ENCODE results near the gene HIP1.

Gene HIP1

GRCh38 chr7:75734586-75735458 lies 3.9 kb downstream of the HIP1 start:
- no peaks in the 10 kb centered on the region for H3K9me2 ChIP-seq (replicated peaks; ENCODE audit: control insufficient read depth, low read length)
- H3K4me2 ChIP-seq (ENCODE audit: low read length), result no peak overlapping the region
- no peaks in the 10 kb centered on the region for H3K79me2 ChIP-seq (ENCODE audit: control insufficient read depth, low read length)
- H3F3A ChIP-seq (ENCODE audit: control insufficient read depth, insufficient read depth), result peaks cover 2% of the 10 kb centered on the region
- no peak overlapping the region for H3K4me3 ChIP-seq (ENCODE audit: low read length)
- peaks cover 38% of the 10 kb centered on the region for H3K4me1 ChIP-seq (ENCODE audit: control insufficient read depth, low read length)
- H3K9me3 ChIP-seq (ENCODE audit: control insufficient read depth, insufficient read depth, low read length), result no peaks in the 10 kb centered on the region
- TF ChIP-seq CTCF (IDR thresholded peaks at IDR 0.05; ENCODE audit: low read depth, low read length, poor library complexity, severe bottlenecking) (no peak), EZH2phosphoT487 (IDR thresholded peaks at IDR 0.05; ENCODE audit: borderline replicate concordance, low read length) (no peak)
- no peaks in the 10 kb centered on the region for H4K20me1 ChIP-seq (ENCODE audit: control insufficient read depth, insufficient read depth, low read depth, low read length)
- no peak overlapping the region for H3K27ac ChIP-seq (ENCODE audit: low read depth, low read length)
- H3K36me3 ChIP-seq (ENCODE audit: control insufficient read depth, low read length), result no peaks in the 10 kb centered on the region
- peaks cover 8% of the 10 kb centered on the region for H3K27me3 ChIP-seq (ENCODE audit: control insufficient read depth, low read length)

- Histone ChIP-seq H3K36me3 (ENCODE audit: control insufficient read depth, low read length) (no peaks in the 10 kb centered on the region), H3K4me1 (ENCODE audit: control insufficient read depth, low read length) (peaks cover 33% of the 10 kb centered on the region), H4K20me1 (ENCODE audit: control insufficient read depth, insufficient read depth, low read depth, low read length) (no peaks in the 10 kb centered on the region), H3K9me3 (ENCODE audit: control insufficient read depth, insufficient read depth, low read length) (no peaks in the 10 kb centered on the region), H3K27ac (ENCODE audit: low read depth, low read length) (no peak overlapping the region), H3K4me2 (ENCODE audit: low read length) (peak overlapping the region; percentile 32), H3F3A (ENCODE audit: control insufficient read depth, insufficient read depth) (no peaks in the 10 kb centered on the region), H3K9me2 (replicated peaks; ENCODE audit: control insufficient read depth, low read length) (no peaks in the 10 kb centered on the region), H3K27me3 (ENCODE audit: control insufficient read depth, low read length) (peaks cover 5% of the 10 kb centered on the region), H3K4me3 (ENCODE audit: low read length) (no peak overlapping the region), H3K79me2 (ENCODE audit: control insufficient read depth, low read length) (no peaks in the 10 kb centered on the region)
- TF ChIP-seq EZH2phosphoT487 (IDR thresholded peaks at IDR 0.05; ENCODE audit: borderline replicate concordance, low read length), result no peak
- TF ChIP-seq CTCF (IDR thresholded peaks at IDR 0.05; ENCODE audit: low read depth, low read length, poor library complexity, severe bottlenecking), result no peak
Observed at GRCh38 chr7:75732764-75733630, 5.7 kb downstream of the HIP1 start.

- Histone ChIP-seq H3K9me2 (replicated peaks; ENCODE audit: control insufficient read depth, low read length) (no peaks in the 10 kb centered on the region), H3K79me2 (ENCODE audit: control insufficient read depth, low read length) (no peaks in the 10 kb centered on the region), H3K36me3 (ENCODE audit: control insufficient read depth, low read length) (no peaks in the 10 kb centered on the region), H3K9me3 (ENCODE audit: control insufficient read depth, insufficient read depth, low read length) (no peaks in the 10 kb centered on the region), H3F3A (ENCODE audit: control insufficient read depth, insufficient read depth) (no peaks in the 10 kb centered on the region), H3K4me1 (ENCODE audit: control insufficient read depth, low read length) (peaks cover 32% of the 10 kb centered on the region), H3K27me3 (ENCODE audit: control insufficient read depth, low read length) (no peaks in the 10 kb centered on the region), H3K4me3 (ENCODE audit: low read length) (no peak overlapping the region), H3K4me2 (ENCODE audit: low read length) (no peak overlapping the region), H4K20me1 (ENCODE audit: control insufficient read depth, insufficient read depth, low read depth, low read length) (no peaks in the 10 kb centered on the region), H3K27ac (ENCODE audit: low read depth, low read length) (no peak overlapping the region)
- TF ChIP-seq EZH2phosphoT487 (IDR thresholded peaks at IDR 0.05; ENCODE audit: borderline replicate concordance, low read length) (no peak), CTCF (IDR thresholded peaks at IDR 0.05; ENCODE audit: low read depth, low read length, poor library complexity, severe bottlenecking) (no peak)
Observed at GRCh38 chr7:75732016-75732521, 6.7 kb downstream of the HIP1 start.
